Measurements from ENCODE around the gene FOLH1.
"Not testable (repeated sequence)": the region's sequence is repeated elsewhere in the genome, so short reads cannot be mapped to it uniquely, and the experiment has no call there.

DNA sequence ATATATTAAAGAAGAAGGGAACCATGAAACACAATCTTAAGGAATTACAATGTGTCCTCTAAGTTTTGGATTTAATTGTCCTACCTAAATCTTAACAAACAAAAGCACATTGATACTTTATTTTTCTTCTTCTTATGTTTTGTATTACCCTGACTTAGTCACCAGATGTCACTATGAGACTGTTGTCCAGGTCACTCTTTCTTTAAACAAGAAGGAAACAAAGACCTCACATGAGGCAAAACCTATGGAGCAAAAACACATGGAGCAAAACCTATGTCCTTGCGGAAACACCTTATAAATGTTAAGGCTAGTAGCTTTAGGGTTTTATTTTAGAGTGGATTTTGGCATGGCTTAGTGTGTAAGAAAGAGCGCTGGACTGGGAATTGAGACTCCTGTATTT is 20.7 kb upstream of the FOLH1 start:
- TF ChIP-seq, protein P1, sequence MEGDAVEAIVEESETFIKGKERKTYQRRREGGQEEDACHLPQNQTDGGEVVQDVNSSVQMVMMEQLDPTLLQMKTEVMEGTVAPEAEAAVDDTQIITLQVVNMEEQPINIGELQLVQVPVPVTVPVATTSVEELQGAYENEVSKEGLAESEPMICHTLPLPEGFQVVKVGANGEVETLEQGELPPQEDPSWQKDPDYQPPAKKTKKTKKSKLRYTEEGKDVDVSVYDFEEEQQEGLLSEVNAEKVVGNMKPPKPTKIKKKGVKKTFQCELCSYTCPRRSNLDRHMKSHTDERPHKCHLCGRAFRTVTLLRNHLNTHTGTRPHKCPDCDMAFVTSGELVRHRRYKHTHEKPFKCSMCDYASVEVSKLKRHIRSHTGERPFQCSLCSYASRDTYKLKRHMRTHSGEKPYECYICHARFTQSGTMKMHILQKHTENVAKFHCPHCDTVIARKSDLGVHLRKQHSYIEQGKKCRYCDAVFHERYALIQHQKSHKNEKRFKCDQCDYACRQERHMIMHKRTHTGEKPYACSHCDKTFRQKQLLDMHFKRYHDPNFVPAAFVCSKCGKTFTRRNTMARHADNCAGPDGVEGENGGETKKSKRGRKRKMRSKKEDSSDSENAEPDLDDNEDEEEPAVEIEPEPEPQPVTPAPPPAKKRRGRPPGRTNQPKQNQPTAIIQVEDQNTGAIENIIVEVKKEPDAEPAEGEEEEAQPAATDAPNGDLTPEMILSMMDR (IDR thresholded peaks at IDR 0.05), result peak in 2 of 6 experiments; percentile 21 to 31
- TF ChIP-seq POLR2A (IDR thresholded peaks at IDR 0.05), result not testable (repeated sequence)
